SK-N-SH treated with all-trans-retinoic acid at 6 μM for 48 hours (cell line): Measurements from ENCODE around the gene PEX7.

Experiments
- ATAC-seq: fragments of 200-7000 bp; cut with Tn5 transposase; 3 replicates; pipeline ENCODE4 v1.9.1; 2020; ENCODE audit warnings: mild to moderate bottlenecking, moderate library complexity
- ARNTL ChIP-seq: fragments of 450-650 bp; formaldehyde crosslinking; IDR thresholded peaks from 2 replicates; pipeline ENCODE4 v1.5.0; 2020; ENCODE audit warnings: low read depth, mild to moderate bottlenecking, moderate library complexity, borderline replicate concordance
- BACH2 ChIP-seq: fragments of 250-450 bp; sonication (Bioruptor Pico); IDR thresholded peaks from 2 replicates; pipeline ENCODE4 v1.9.0; 2021; ENCODE audit warnings: mild to moderate bottlenecking, borderline replicate concordance
- CREB5 ChIP-seq: fragments of 250-450 bp; sonication (Bioruptor Pico); IDR thresholded peaks from 2 replicates; pipeline ENCODE4 v1.5.1; 2020; ENCODE audit warnings: low read depth, mild to moderate bottlenecking, moderate library complexity
- CSDC2 ChIP-seq: fragments of 250-450 bp; sonication (Bioruptor Pico); IDR thresholded peaks from 2 replicates; pipeline ENCODE4 v1.5.0; 2020; ENCODE audit warnings: mild to moderate bottlenecking, moderate library complexity
- CSRNP3 ChIP-seq: fragments of 250-450 bp; sonication (Bioruptor Pico); IDR thresholded peaks from 2 replicates; pipeline ENCODE4 v1.5.1; 2021; ENCODE audit warnings: mild to moderate bottlenecking, moderate library complexity
- ESRRG ChIP-seq: fragments of 250-450 bp; sonication (Bioruptor Pico); IDR thresholded peaks from 2 replicates; pipeline ENCODE4 v1.6.1; 2021; ENCODE audit warnings: mild to moderate bottlenecking
- GLIS3 ChIP-seq: fragments of 250-450 bp; sonication (Bioruptor Pico); IDR thresholded peaks from 2 replicates; pipeline ENCODE4 v1.5.0; 2020; ENCODE audit warnings: mild to moderate bottlenecking, moderate library complexity
- ISL1 ChIP-seq: fragments of 250-450 bp; sonication (Bioruptor Pico); IDR thresholded peaks from 2 replicates; pipeline ENCODE4 v2.1.2; 2022; ENCODE audit warnings: mild to moderate bottlenecking, moderate library complexity
- OSR1 ChIP-seq: fragments of 250-450 bp; sonication (Bioruptor Pico); IDR thresholded peaks from 2 replicates; pipeline ENCODE4 v1.8.0; 2022; ENCODE audit warnings: moderate library complexity, mild to moderate bottlenecking, inconsistent platforms
- PATZ1 ChIP-seq: fragments of 250-450 bp; sonication (Bioruptor Pico); IDR thresholded peaks from 2 replicates; pipeline ENCODE4 v1.8.0; 2020; ENCODE audit warnings: mild to moderate bottlenecking, moderate library complexity, borderline replicate concordance
- POU6F1 ChIP-seq: fragments of 250-450 bp; sonication (Bioruptor Pico); IDR thresholded peaks from 2 replicates; pipeline ENCODE4 v1.8.0; 2021; ENCODE audit warnings: low read depth, mild to moderate bottlenecking, moderate library complexity, borderline replicate concordance
- TCF4 ChIP-seq: fragments of 250-450 bp; sonication (Bioruptor Pico); IDR thresholded peaks from 2 replicates; pipeline ENCODE4 v1.8.0; 2021; ENCODE audit warnings: mild to moderate bottlenecking, moderate library complexity, borderline replicate concordance
- TOX ChIP-seq: fragments of 250-450 bp; sonication (Bioruptor Pico); IDR thresholded peaks from 2 replicates; pipeline ENCODE4 v1.8.0; 2021; ENCODE audit warnings: mild to moderate bottlenecking, moderate library complexity, borderline replicate concordance
- TSHZ2 ChIP-seq: fragments of 250-450 bp; sonication (Bioruptor Pico); IDR thresholded peaks from 2 replicates; pipeline ENCODE4 v1.5.0; 2020; ENCODE audit warnings: mild to moderate bottlenecking, moderate library complexity
- ZC3H10 ChIP-seq: fragments of 250-450 bp; sonication (Bioruptor Pico); IDR thresholded peaks from 2 replicates; pipeline ENCODE4 v1.5.1; 2021; ENCODE audit warnings: mild to moderate bottlenecking, moderate library complexity
- ZFP3 ChIP-seq: fragments of 250-450 bp; sonication (Bioruptor Pico); IDR thresholded peaks from 2 replicates; pipeline ENCODE4 v1.5.0; 2020; ENCODE audit warnings: mild to moderate bottlenecking, moderate library complexity
- ZFP30 ChIP-seq: fragments of 450-650 bp; formaldehyde crosslinking; IDR thresholded peaks from 2 replicates; pipeline ENCODE4 v1.5.0; 2022; ENCODE audit warnings: mild to moderate bottlenecking, moderate library complexity
- ZNF565 ChIP-seq: fragments of 450-650 bp; formaldehyde crosslinking; conservative IDR thresholded peaks from 2 replicates; pipeline ENCODE4 v1.5.0; 2020; ENCODE audit warnings: low read depth, mild to moderate bottlenecking, moderate library complexity
- ZNF70 ChIP-seq: fragments of 450-650 bp; formaldehyde crosslinking; IDR thresholded peaks from 2 replicates; pipeline ENCODE4 v1.5.0; 2020; ENCODE audit warnings: mild to moderate bottlenecking, moderate library complexity
- ZNF8 ChIP-seq: fragments of 450-650 bp; formaldehyde crosslinking; IDR thresholded peaks from 2 replicates; pipeline ENCODE4 v1.5.0; 2020; ENCODE audit warnings: mild to moderate bottlenecking, moderate library complexity

Gene PEX7

GRCh38 chr6:136890986-136891385 is 68.6 kb downstream of the PEX7 start:
- ATAC-seq = peak; percentile 57
- TF ChIP-seq GLIS3 (CRISPR knock-in tag) (0 out of 2 replicates have a peak, but pooled peaks have one; percentile 60), PATZ1 (CRISPR knock-in tag) (no peak), ISL1 (CRISPR knock-in tag) (peak; percentile 84), ZFP3 (CRISPR knock-in tag) (peak; percentile 69; the same call in 1 of the 2 replicates), TSHZ2 (no peak)
- TF ChIP-seq, all 23 proteins: peak for 3

- ATAC-seq = no peak
- no peak for TF ChIP-seq OSR1 (CRISPR knock-in tag)
- no peak for TF ChIP-seq TCF4
- no peak for TF ChIP-seq ZNF565 (CRISPR knock-in tag)
- TF ChIP-seq ZNF8 = no peak
- no peak for TF ChIP-seq PATZ1 (CRISPR knock-in tag)
- TF ChIP-seq ZC3H10 (CRISPR knock-in tag) = no peak
- TF ChIP-seq TOX = no peak
- no peak for TF ChIP-seq GLIS3 (CRISPR knock-in tag)
- TF ChIP-seq ARNTL (CRISPR knock-in tag) = no peak
- TF ChIP-seq BACH2 = no peak
- TF ChIP-seq CSRNP3 (CRISPR knock-in tag) = no peak
- no peak for TF ChIP-seq ZFP30
- TF ChIP-seq CREB5 (CRISPR knock-in tag) = no peak
- TF ChIP-seq ZNF70 = no peak
- no peak for TF ChIP-seq POU6F1 (CRISPR knock-in tag)
- no peak for TF ChIP-seq ESRRG
- TF ChIP-seq ZFP3 (CRISPR knock-in tag) = no peak
- TF ChIP-seq ISL1 (CRISPR knock-in tag) = no peak
These were observed 70.8 kb downstream of the PEX7 start for GRCh38 chr6:136893187-136893586.

GRCh38 chr6:136895901-136896300 is 73.5 kb downstream of the PEX7 start:
- ATAC-seq = no peak

More at GRCh38 chr6:136895901-136896300, 73.5 kb downstream of the PEX7 start:
- TF ChIP-seq CSDC2 (CRISPR knock-in tag) (no peak), ZNF8 (no peak), ZFP3 (CRISPR knock-in tag) (no peak), ZNF70 (no peak)
